Large intestine (tissue), 3 donors: ENCODE data around the gene WDR45. TPM values are rescaled to one million over a fixed set of nuclear protein-coding genes. Genes with fewer than 3 reads are reported as not detected.

Experiments
- DNase-seq, 2 donors: peaks; one replicate each; pipeline versions ENCODE4 v3.0.0 to v3.0.0-alpha.2; 2013
- H3K27ac ChIP-seq: one replicate; pipeline ENCODE4 v1.5.1; 2013; ENCODE audit warnings: low read length
- H3K27me3 ChIP-seq: 2 replicates; pipeline ENCODE4 v1.6.1; 2013; ENCODE audit warnings: low read length; ENCODE audit not compliant: control insufficient read depth, insufficient read depth
- H3K36me3 ChIP-seq: 2 replicates; pipeline ENCODE4 v1.6.1; 2013; ENCODE audit warnings: low read length; ENCODE audit not compliant: control insufficient read depth, insufficient read depth
- H3K4me1 ChIP-seq: one replicate; pipeline ENCODE4 v1.6.1; 2013; ENCODE audit warnings: low read length; ENCODE audit not compliant: control insufficient read depth, insufficient read depth
- H3K4me3 ChIP-seq: one replicate; pipeline ENCODE4 v1.5.1; 2013; ENCODE audit warnings: low read length
- H3K9me3 ChIP-seq: one replicate; pipeline ENCODE4 v1.6.1; 2013; ENCODE audit warnings: mild to moderate bottlenecking, low read depth, low read length, moderate library complexity; ENCODE audit not compliant: control insufficient read depth
- WGBS: methylation state at CpG from one replicate; pipeline ENCODE4 v1.1.5; 2013; ENCODE audit warnings: low lambda C conversion rate; ENCODE audit not compliant: insufficient coverage; 5-methylcytosine and 5-hydroxymethylcytosine counted together
- polyA plus RNA-seq: library from polyadenylated mRNA; unstranded; fragments of 120-200 nt; gene quantifications from one replicate; pipeline ENCODE4 v1.2.1, GENCODE V29; 2013

Gene WDR45
- polyA plus RNA-seq, 1 donor, result 46.6 TPM

DNA sequence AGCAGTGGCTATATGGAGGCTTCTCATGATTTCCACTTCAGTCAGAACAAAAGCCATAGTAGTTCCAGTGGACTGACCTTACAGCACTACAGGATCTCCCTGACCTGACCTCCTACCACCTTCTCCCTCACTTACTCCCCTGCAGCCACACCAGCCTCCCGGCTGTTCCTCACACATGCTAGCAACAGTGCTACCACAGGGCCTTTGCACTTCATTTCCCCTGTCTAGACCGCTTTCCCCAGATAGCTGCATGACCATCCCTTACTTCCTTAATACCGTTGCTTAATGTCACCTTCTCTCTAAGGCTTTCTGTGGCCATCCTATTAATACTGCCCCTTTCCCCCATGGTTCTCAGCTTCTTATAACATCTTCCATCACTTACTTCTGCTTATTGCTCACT, 30.7 kb upstream of the WDR45 start:
- DNase-seq, result no peak
- Histone ChIP-seq H3K27me3 (no peaks in the 10 kb centered on the region), H3K9me3 (no peaks in the 10 kb centered on the region), H3K4me1 (no peaks in the 10 kb centered on the region), H3K36me3 (peaks cover 19% of the 10 kb centered on the region), H3K27ac (no peak overlapping the region), H3K4me3 (no peak overlapping the region)
- WGBS, result no CpG with 5 or more reads among the region's 3 CpGs

GRCh38 chrX:49108641-49109040, 29.0 kb upstream of the WDR45 start:
- no peak for DNase-seq
- Histone ChIP-seq H3K4me1 (no peaks in the 10 kb centered on the region), H3K27ac (no peak overlapping the region), H3K4me3 (no peak overlapping the region), H3K27me3 (no peaks in the 10 kb centered on the region), H3K9me3 (no peaks in the 10 kb centered on the region), H3K36me3 (peaks cover 16% of the 10 kb centered on the region)
- no CpG with 5 or more reads among the region's 2 CpGs for WGBS

- H3K4me1 ChIP-seq, result no peaks in the 10 kb centered on the region
- H3K27me3 ChIP-seq, result no peaks in the 10 kb centered on the region
- no peak overlapping the region for H3K27ac ChIP-seq
- DNase-seq, result peak; percentile 12 to 30
- H3K36me3 ChIP-seq, result peaks cover 2% of the 10 kb centered on the region
- H3K9me3 ChIP-seq, result no peaks in the 10 kb centered on the region
- WGBS, result no CpG with 5 or more reads among the region's 7 CpGs
- no peak overlapping the region for H3K4me3 ChIP-seq
Measured at GRCh38 chrX:49106930-49107329, 27.2 kb upstream of the WDR45 start.

DNA sequence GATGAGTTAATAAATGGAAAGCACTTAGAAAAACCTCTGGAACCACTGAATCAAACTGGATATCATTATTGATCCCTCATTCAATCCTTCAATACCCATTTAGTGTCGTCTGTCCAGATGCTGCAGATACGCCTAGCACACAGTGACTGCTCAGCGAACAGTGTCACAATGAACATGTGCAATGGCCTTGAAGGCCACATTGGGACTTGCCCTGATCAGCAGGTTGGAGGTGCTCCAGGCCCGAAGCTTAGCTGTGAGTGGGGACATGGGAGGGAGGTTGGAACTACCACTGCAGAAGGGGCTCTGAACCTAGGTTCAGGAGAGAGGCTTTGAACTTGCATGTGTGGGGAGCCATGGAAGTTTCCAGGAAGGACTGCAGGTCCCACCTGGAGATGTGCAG, 26.6 kb upstream of the WDR45 start:
- H3K4me1 ChIP-seq, result no peaks in the 10 kb centered on the region
- peaks cover 2% of the 10 kb centered on the region for H3K36me3 ChIP-seq
- H3K4me3 ChIP-seq, result no peak overlapping the region
- H3K9me3 ChIP-seq, result no peaks in the 10 kb centered on the region
- H3K27ac ChIP-seq, result no peak overlapping the region
- no CpG with 5 or more reads among the region's 4 CpGs for WGBS
- DNase-seq, result no peak
- no peaks in the 10 kb centered on the region for H3K27me3 ChIP-seq

DNA sequence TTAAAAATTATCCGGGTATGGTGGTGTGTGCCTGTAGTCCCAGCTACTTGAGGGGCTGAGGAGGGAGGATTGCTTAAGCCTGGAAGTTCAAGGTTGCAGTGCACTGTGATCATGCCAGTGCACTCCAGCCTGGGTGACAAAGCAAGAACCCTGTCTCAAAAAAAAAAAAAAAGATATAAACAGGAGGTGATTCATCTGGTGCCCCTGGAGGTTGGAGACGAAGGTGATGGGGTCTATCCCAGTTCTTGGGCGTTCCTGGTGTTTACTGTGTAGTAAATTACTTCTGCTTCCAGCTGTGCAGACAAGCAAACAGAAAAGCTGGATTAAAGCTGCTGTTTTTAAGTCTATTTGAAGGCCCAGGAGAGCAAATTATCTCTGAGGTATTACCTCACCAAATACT, 23.9 kb upstream of the WDR45 start:
- Histone ChIP-seq H3K9me3 (no peaks in the 10 kb centered on the region), H3K27ac (no peak overlapping the region), H3K4me1 (no peaks in the 10 kb centered on the region), H3K36me3 (no peaks in the 10 kb centered on the region), H3K27me3 (no peaks in the 10 kb centered on the region), H3K4me3 (no peak overlapping the region)
- no CpG with 5 or more reads among the region's 3 CpGs for WGBS
- DNase-seq, result no peak

- Histone ChIP-seq H3K27me3 (no peaks in the 10 kb centered on the region), H3K4me1 (no peaks in the 10 kb centered on the region), H3K4me3 (no peak overlapping the region), H3K9me3 (no peaks in the 10 kb centered on the region), H3K36me3 (no peaks in the 10 kb centered on the region), H3K27ac (no peak overlapping the region)
- WGBS, result no CpG with 5 or more reads among the region's 9 CpGs
- no peak for DNase-seq
Measured at GRCh38 chrX:49102190-49102589, 22.5 kb upstream of the WDR45 start.

GRCh38 chrX:49101629-49101984, 21.9 kb upstream of the WDR45 start:
- Histone ChIP-seq H3K27me3 (no peaks in the 10 kb centered on the region), H3K4me1 (no peaks in the 10 kb centered on the region), H3K9me3 (no peaks in the 10 kb centered on the region), H3K36me3 (no peaks in the 10 kb centered on the region), H3K4me3 (peak overlapping the region; percentile 65), H3K27ac (no peak overlapping the region)
- DNase-seq, result no peak
- WGBS, result no CpG with 5 or more reads among the region's 9 CpGs

DNA sequence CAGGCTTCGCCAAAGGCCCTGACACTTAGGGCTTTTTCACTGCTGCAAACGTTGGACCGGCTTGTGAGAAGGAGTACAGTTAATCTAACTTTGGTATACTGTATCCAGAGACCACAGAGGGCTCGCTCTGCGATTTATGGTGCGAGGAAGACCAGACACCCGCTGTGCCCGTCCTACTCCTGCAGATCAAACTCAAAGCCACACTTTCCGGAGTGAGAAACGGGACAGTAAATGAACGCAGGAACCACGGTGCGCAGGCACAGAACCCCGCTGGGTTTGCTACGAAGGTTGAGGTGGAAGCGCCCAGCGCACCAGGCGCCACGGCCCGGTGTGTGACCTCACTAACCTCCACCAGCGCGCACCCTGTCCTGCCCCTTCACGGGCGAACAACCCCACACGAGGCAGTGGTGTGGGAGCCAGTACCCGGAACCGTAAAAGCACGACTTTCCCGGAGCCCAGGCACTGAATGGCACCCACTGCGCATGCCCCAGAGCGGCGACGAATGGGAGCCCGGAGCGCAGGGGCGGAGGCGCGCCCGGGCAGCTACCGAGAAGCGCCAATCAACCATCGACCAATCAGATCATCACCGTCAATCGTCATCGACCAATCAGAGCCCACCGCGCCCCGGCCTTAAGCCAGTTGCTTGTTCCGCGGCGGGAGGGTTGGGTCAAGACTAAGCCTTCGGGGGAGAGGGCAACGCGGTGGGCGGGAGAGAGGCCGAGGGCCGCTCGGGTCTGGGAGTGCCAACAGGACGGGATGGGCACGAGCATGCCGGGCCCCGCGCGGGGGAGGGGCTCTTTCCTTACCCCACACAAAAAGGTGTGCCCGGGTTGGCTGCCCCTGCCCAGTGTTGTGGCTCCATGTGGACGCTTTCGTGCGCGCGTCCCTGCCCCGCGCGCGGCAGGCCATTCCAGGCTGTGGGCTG, 21.3 kb upstream of the WDR45 start:
- Histone ChIP-seq H3K9me3 (no peaks in the 10 kb centered on the region), H3K4me1 (no peaks in the 10 kb centered on the region), H3K27me3 (no peaks in the 10 kb centered on the region), H3K4me3 (peak overlapping the region; percentile 65), H3K36me3 (no peaks in the 10 kb centered on the region), H3K27ac (peak overlapping the region; percentile 68)
- DNase-seq, result peak; percentile 92
- no CpG with 5 or more reads among the region's 74 CpGs for WGBS

DNA sequence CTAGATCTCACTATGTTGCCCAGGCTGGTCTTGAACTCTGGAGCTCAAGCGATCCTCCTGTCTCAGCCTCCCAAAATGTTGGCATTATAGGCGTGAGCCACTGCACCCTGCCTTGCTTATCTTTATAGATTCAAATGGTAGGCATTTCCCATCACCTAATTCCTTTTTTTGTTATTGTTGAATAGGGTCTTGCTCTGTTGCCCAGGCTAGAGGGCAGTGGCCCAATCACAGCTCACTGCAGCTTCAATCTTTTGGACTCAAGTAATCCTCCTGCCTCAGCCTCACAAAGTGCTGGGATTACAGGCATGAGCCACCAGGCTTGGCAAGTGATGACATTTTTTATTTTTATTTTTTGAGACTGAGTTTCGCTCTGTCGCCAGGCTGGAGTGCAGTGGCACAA, 16.7 kb upstream of the WDR45 start:
- no peak for DNase-seq
- no CpG with 5 or more reads among the region's 4 CpGs for WGBS
- Histone ChIP-seq H3K4me1 (no peaks in the 10 kb centered on the region), H3K27ac (no peak overlapping the region), H3K27me3 (no peaks in the 10 kb centered on the region), H3K36me3 (no peaks in the 10 kb centered on the region), H3K9me3 (no peaks in the 10 kb centered on the region), H3K4me3 (no peak overlapping the region)

DNA sequence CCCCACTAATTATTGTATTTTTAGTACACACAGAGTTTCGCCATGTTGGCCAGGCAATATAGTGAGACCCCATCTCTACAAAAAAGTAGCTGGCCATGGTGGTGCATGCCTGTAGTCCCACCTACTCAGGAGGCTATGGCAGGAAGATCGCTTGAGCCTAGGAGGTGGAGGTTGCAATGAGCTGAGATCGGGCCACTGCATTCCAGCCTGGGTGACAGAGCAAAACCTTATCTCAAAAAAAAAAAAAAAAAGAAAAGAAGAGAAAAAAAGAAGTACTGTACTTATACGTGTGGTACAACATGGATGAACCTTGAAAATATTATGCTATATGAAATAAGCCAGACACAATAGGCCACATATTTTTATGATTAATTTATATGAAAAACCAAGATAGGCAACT, 9.9 kb upstream of the WDR45 start:
- Histone ChIP-seq H3K27me3 (no peaks in the 10 kb centered on the region), H3K4me1 (no peaks in the 10 kb centered on the region), H3K36me3 (no peaks in the 10 kb centered on the region), H3K4me3 (no peak overlapping the region), H3K27ac (no peak overlapping the region), H3K9me3 (no peaks in the 10 kb centered on the region)
- DNase-seq, result no peak
- no CpG with 5 or more reads among the region's 4 CpGs for WGBS
